HFFc6 (cell line): ENCODE results near the gene SLC25A21. TPM values are rescaled to one million over a fixed set of nuclear protein-coding genes. Genes with fewer than 3 reads are reported as not detected.
"Not testable (repeated sequence)": the region's sequence is repeated elsewhere in the genome, so short reads cannot be mapped to it uniquely, and the experiment has no call there.

Experiments used
- DNase-seq: peaks from one replicate; pipeline ENCODE4 v3.0.0-alpha.2; 2018
- H3K27ac Mint-ChIP-seq: 2 replicates; pipeline ENCODE4 v1.8.0; 2020; ENCODE audit warnings: mild to moderate bottlenecking, mixed read lengths
- H3K27me3 Mint-ChIP-seq: 2 replicates; pipeline ENCODE4 v1.8.0; 2021; ENCODE audit warnings: mild to moderate bottlenecking, moderate library complexity, mixed read lengths; ENCODE audit not compliant: insufficient read depth
- H3K36me3 Mint-ChIP-seq: 2 replicates; pipeline ENCODE4 v1.8.0; 2021; ENCODE audit warnings: low read depth, mixed read lengths
- H3K4me1 Mint-ChIP-seq: 2 replicates; pipeline ENCODE4 v1.8.0; 2020; ENCODE audit warnings: low read depth, mixed read lengths
- H3K4me3 Mint-ChIP-seq: 2 replicates; pipeline ENCODE4 v1.8.0; 2020; ENCODE audit warnings: mild to moderate bottlenecking, moderate library complexity, mixed read lengths
- H3K9me3 Mint-ChIP-seq: 2 replicates; pipeline ENCODE4 v1.8.0; 2020; ENCODE audit warnings: mild to moderate bottlenecking, mixed read lengths
- total RNA-seq, 6 experiments: library from RNA; stranded (reverse); fragmentation: NEBNext Ultra II Directional; extraction: Animal tissue kit (Norgen Biotek cat#: 25700); gene quantifications; 2 replicates in 1 of 6; 3 replicates in 5 of 6; pipeline ENCODE4 v1.2.3, GENCODE V29; 2021
- TF ChIP-seq, protein P1 (sequence below): fragments of 200-600 bp; sonication (generic); IDR thresholded peaks from 2 replicates; pipeline ENCODE4 v1.5.0; 2021; ENCODE audit warnings: antibody characterized with exemption, mild to moderate bottlenecking

The SLC25A21 gene
- total RNA-seq, 6 experiments from 2014 or later, result 0.33 to 1.1 (median 0.47) TPM

GRCh38 chr14:36817071-36817930, 355.1 kb downstream of the SLC25A21 start:
- Mint-ChIP-seq H3K27ac (no peak overlapping the region), H3K4me1 (no peaks in the 10 kb centered on the region), H3K9me3 (no peaks in the 10 kb centered on the region), H3K27me3 (peaks cover 11% of the 10 kb centered on the region), H3K36me3 (no peaks in the 10 kb centered on the region), H3K4me3 (no peak overlapping the region)
- TF ChIP-seq, protein P1, sequence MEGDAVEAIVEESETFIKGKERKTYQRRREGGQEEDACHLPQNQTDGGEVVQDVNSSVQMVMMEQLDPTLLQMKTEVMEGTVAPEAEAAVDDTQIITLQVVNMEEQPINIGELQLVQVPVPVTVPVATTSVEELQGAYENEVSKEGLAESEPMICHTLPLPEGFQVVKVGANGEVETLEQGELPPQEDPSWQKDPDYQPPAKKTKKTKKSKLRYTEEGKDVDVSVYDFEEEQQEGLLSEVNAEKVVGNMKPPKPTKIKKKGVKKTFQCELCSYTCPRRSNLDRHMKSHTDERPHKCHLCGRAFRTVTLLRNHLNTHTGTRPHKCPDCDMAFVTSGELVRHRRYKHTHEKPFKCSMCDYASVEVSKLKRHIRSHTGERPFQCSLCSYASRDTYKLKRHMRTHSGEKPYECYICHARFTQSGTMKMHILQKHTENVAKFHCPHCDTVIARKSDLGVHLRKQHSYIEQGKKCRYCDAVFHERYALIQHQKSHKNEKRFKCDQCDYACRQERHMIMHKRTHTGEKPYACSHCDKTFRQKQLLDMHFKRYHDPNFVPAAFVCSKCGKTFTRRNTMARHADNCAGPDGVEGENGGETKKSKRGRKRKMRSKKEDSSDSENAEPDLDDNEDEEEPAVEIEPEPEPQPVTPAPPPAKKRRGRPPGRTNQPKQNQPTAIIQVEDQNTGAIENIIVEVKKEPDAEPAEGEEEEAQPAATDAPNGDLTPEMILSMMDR, result no peak
- DNase-seq, result no peak

GRCh38 chr14:36816481-36816880, 355.9 kb downstream of the SLC25A21 start:
- no peak overlapping the region for H3K27ac Mint-ChIP-seq
- peaks cover 11% of the 10 kb centered on the region for H3K27me3 Mint-ChIP-seq
- no peaks in the 10 kb centered on the region for H3K36me3 Mint-ChIP-seq
- TF ChIP-seq, protein P1, result no peak
- H3K9me3 Mint-ChIP-seq, result no peaks in the 10 kb centered on the region
- DNase-seq, result no peak
- no peaks in the 10 kb centered on the region for H3K4me1 Mint-ChIP-seq
- H3K4me3 Mint-ChIP-seq, result no peak overlapping the region

DNA sequence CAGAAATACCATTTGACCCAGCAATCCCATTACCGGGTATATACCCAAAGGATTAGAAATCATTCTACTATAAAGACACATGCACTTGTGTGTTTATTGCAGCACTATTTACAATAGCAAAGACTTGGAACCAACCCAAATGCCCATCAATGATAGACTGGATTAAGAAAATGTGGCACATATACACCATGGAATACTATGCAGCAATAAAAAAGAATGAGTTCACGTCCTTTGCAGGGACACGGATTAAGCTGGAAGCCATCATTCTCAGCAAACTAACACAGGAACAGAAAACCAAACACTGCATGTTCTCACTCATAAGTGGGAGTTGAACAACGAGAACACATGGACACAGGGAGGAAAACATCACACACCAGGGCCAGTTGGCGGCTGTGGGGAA, 357.6 kb downstream of the SLC25A21 start:
- DNase-seq, H3K9me3 Mint-ChIP-seq, H3K4me1 Mint-ChIP-seq, H3K27ac Mint-ChIP-seq, H3K36me3 Mint-ChIP-seq, H3K4me3 Mint-ChIP-seq: not testable (repeated sequence)
- peaks cover 11% of the 10 kb centered on the region for H3K27me3 Mint-ChIP-seq

DNA sequence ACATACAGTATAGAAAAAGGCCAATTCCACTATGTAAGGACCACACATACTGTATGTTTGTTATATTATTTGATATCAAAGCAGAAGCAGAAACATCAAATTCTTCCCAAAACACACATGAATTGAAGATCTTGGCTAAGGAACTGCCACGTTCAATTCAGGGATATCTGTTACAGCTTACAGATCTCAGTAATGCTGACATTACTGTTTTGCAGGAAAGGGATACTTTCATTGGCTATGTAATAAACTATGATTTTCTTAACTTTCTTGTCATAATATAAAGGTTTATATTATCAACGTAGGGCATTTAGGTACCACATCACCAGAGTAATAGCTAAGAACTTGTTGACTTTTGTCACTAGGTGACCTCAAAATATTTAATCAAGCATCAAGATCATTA, 362.2 kb downstream of the SLC25A21 start:
- no peak overlapping the region for H3K27ac Mint-ChIP-seq
- no peak overlapping the region for H3K4me3 Mint-ChIP-seq
- no peak for DNase-seq

DNA sequence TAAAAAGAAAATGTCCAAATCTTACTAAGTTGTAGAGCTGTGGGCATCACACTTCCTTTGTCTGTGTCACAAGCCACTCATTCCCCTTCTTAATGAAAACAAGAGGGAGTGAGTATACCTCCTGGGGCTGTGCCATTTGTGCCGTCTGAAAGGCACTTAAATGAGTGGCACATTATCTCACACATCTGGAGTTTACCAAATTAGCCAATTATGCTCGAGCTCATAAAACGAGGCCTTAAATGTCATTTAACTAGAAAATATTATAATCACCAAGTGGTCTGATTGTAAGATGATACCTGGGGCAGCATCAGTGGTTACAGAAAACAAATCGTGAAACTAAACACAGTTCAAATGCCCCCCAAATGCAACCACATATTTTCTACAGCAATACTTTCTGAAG, 364.7 kb downstream of the SLC25A21 start:
- Mint-ChIP-seq H3K4me3 (no peak overlapping the region), H3K36me3 (no peaks in the 10 kb centered on the region), H3K27ac (no peak overlapping the region), H3K9me3 (peaks cover 4% of the 10 kb centered on the region; the same call in 1 of the 2 replicates), H3K4me1 (no peaks in the 10 kb centered on the region), H3K27me3 (no peaks in the 10 kb centered on the region; the same call in 1 of the 2 replicates)
- TF ChIP-seq, protein P1, result no peak
- no peak for DNase-seq

More for the DNA sequence above, 362.2 kb downstream of the SLC25A21 start:
- Mint-ChIP-seq H3K4me1 (no peaks in the 10 kb centered on the region), H3K9me3 (peaks cover 4% of the 10 kb centered on the region; the same call in 1 of the 2 replicates), H3K27me3 (peaks cover 2% of the 10 kb centered on the region), H3K36me3 (no peaks in the 10 kb centered on the region)
- TF ChIP-seq, protein P1, result no peak

- H3K4me1 Mint-ChIP-seq, result no peaks in the 10 kb centered on the region
- H3K36me3 Mint-ChIP-seq, result no peaks in the 10 kb centered on the region
- DNase-seq, result no peak
- peaks cover 4% of the 10 kb centered on the region; the same call in 1 of the 2 replicates for H3K9me3 Mint-ChIP-seq
- H3K27me3 Mint-ChIP-seq, result no peaks in the 10 kb centered on the region; the same call in 1 of the 2 replicates
- TF ChIP-seq, protein P1, result no peak
- no peak overlapping the region for H3K27ac Mint-ChIP-seq
- H3K4me3 Mint-ChIP-seq, result no peak overlapping the region
Measured at GRCh38 chr14:36805131-36805559, 367.3 kb downstream of the SLC25A21 start.
